Stomach (tissue), 9 donors: ENCODE results near the gene RBM47. TPM values are rescaled to one million over a fixed set of nuclear protein-coding genes. Genes with fewer than 3 reads are reported as not detected.

Source experiments
- DNase-seq, 2 donors: peaks; one replicate each; pipeline versions ENCODE4 v3.0.0 to v3.0.0-alpha.2; 2013 to 2019
- H3K27ac ChIP-seq, 5 donors: fragments of 200-600 bp in 4 of 5; sonication (generic) in 4 of 5; one replicate each; pipeline ENCODE4 v1.5.1; 2013 to 2019; ENCODE audit warnings: mild to moderate bottlenecking in 1 of 5, moderate library complexity in 1 of 5
- H3K27me3 ChIP-seq, 3 donors: fragments of 200-600 bp; sonication (generic); one replicate each; pipeline ENCODE4 v1.5.1; 2017 to 2019; ENCODE audit warnings: mixed run types in 1 of 3
- H3K36me3 ChIP-seq, 4 donors: fragments of 200-600 bp; sonication (generic); 1 replicate in 3 of 4; 2 replicates in 1 of 4; pipeline ENCODE4 v1.5.1; 2016 to 2019
- H3K4me1 ChIP-seq, 4 donors: fragments of 200-600 bp; sonication (generic); one replicate each; pipeline ENCODE4 v1.5.1; 2016 to 2019
- H3K4me3 ChIP-seq, 4 donors: fragments of 200-600 bp; sonication (generic) in 3 of 4; one replicate each; pipeline ENCODE4 v1.5.1; 2016 to 2019; ENCODE audit warnings: mild to moderate bottlenecking in 1 of 4
- H3K9me3 ChIP-seq, 4 donors: fragments of 200-600 bp; sonication (generic); one replicate each; pipeline ENCODE4 v1.5.1; 2016 to 2019
- EP300 ChIP-seq: sonication (generic); formaldehyde crosslinking; IDR thresholded peaks from one replicate; pipeline ENCODE4 v1.6.1; 2017; ENCODE audit warnings: antibody characterized with exemption
- POLR2A ChIP-seq, 4 donors: fragments of 450-650 bp; IDR thresholded peaks; one replicate each; pipeline ENCODE4 v1.6.1; 2016; ENCODE audit warnings: antibody characterized with exemption in 4 of 4, control low read depth in 2 of 4, mild to moderate bottlenecking in 1 of 4, moderate library complexity in 1 of 4
- POLR2AphosphoS5 ChIP-seq, 3 donors: sonication (generic); formaldehyde crosslinking; IDR thresholded peaks; one replicate each; pipeline ENCODE4 v1.6.1; 2016; ENCODE audit warnings: antibody characterized with exemption in 3 of 3
- WGBS, 5 donors: extraction: QIAGEN DNeasy Blood & Tissue Kit in 3 of 5; methylation state at CpG; one replicate each; pipeline versions ENCODE4 v1.1.5 to v1.1.7; 2013 to 2018; 5-methylcytosine and 5-hydroxymethylcytosine counted together
- intact Hi-C: fragments of 100-400 bp; cut with DNase I; formaldehyde crosslinking; loops from one replicate; pipeline ENCODE4 v1.15.1; 2023; ENCODE audit warnings: low total_unique reads
- polyA plus RNA-seq, 3 donors: library from polyadenylated mRNA; stranded (reverse); fragments of 200-250 nt; gene quantifications; one replicate each; pipeline ENCODE4 v1.2.3, GENCODE V29; 2013
- total RNA-seq, 5 donors: library from RNA; depleted of rRNA; stranded (reverse); fragments of >200 nt; gene quantifications; one replicate each; pipeline versions ENCODE4 v1.1.0 to v1.2.3, GENCODE V29; 2014 to 2016
- TF ChIP-seq, protein P1 (sequence below), 7 experiments: fragments of 450-650 bp in 4 of 7; fragments of 200-600 bp in 3 of 7; sonication (generic) in 3 of 7; IDR thresholded peaks; one replicate each; pipeline ENCODE4 v1.5.1; 2016 to 2019; ENCODE audit warnings: antibody characterized with exemption in 7 of 7, control low read depth in 2 of 7, mild to moderate bottlenecking in 1 of 7
- donor health status: healthy with polysubstance abuse.
- donor health status: Bipolar disorder and iron deficiency.
- donor health status: healthy.

The RBM47 gene
- total and polyA plus RNA-seq, 8 donors: 18.5 to 448 (median 160) TPM

DNA sequence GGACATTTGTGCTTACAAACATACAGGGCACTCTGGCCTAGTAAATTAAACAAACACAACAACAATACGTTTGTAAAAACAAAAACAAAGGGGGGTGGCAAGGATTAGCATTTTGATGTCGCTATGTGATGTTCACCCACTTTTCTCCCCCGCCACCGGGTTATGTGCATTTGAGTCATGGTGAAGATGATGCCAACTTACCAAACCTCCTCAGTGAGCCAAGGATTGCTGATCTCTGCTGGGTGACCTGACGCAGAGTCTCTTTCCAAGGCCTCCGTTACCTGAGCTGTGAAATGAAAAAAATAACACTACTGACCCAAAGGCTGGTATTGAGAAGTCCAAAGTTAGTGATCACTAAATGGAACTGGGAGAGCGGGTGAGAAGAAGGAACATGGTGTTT lies 85.4 kb downstream of the RBM47 start:
- Histone ChIP-seq H3K4me1 (peaks cover 7 to 32% (median 17%) of the 10 kb centered on the region in 4 donors), H3K36me3 (peaks cover 0 to 7% (median under 1%) of the 10 kb centered on the region in 4 donors), H3K9me3 (no peaks in the 10 kb centered on the region), H3K27ac (no peak overlapping the region), H3K27me3 (no peaks in the 10 kb centered on the region), H3K4me3 (no peak overlapping the region)
- intact Hi-C loops: no loop called here
- DNase-seq: no peak
- TF ChIP-seq, protein P1, sequence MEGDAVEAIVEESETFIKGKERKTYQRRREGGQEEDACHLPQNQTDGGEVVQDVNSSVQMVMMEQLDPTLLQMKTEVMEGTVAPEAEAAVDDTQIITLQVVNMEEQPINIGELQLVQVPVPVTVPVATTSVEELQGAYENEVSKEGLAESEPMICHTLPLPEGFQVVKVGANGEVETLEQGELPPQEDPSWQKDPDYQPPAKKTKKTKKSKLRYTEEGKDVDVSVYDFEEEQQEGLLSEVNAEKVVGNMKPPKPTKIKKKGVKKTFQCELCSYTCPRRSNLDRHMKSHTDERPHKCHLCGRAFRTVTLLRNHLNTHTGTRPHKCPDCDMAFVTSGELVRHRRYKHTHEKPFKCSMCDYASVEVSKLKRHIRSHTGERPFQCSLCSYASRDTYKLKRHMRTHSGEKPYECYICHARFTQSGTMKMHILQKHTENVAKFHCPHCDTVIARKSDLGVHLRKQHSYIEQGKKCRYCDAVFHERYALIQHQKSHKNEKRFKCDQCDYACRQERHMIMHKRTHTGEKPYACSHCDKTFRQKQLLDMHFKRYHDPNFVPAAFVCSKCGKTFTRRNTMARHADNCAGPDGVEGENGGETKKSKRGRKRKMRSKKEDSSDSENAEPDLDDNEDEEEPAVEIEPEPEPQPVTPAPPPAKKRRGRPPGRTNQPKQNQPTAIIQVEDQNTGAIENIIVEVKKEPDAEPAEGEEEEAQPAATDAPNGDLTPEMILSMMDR (IDR thresholded peaks at IDR 0.05): no peak
- TF ChIP-seq EP300 (no peak), POLR2A (IDR thresholded peaks at IDR 0.05) (no peak), POLR2AphosphoS5 (IDR thresholded peaks at IDR 0.05) (no peak)
- 80 to 91% (median 88%) methylated on average over 7 of the region's 7 CpGs for WGBS, 5 donors

DNA sequence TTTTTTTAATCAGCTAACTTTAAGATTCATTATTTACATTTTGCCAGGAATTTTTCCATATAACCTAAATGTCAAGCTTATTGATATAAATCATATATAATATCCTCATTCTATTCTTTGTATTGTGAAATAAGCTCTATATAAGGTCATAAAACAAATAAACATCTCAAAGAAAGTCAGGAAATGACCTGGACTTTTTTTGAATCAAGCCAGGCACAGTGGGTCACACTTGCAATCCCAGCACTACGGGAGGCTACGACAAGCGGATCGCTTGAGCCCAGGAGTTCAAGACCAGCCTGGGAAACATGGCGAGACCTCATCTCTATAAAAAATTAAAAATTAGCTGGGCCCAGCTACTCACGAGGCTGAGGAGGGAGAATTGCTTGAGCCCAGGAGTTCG lies 88.9 kb downstream of the RBM47 start:
- no peaks in the 10 kb centered on the region for H3K9me3 ChIP-seq
- WGBS, 5 donors: 80 to 86% (median 84%) methylated on average over 7 of the region's 7 CpGs
- H3K27ac ChIP-seq: peak overlapping the region; percentile 44 to 78 (median 58)
- H3K36me3 ChIP-seq: peaks cover 0 to 17% (median 6%) of the 10 kb centered on the region in 4 donors
- TF ChIP-seq, protein P1 (IDR thresholded peaks at IDR 0.05): no peak
- TF ChIP-seq POLR2A (IDR thresholded peaks at IDR 0.05) (no peak), EP300 (no peak), POLR2AphosphoS5 (IDR thresholded peaks at IDR 0.05) (no peak)
- DNase-seq: no peak
- intact Hi-C loops: no loop called here
- H3K27me3 ChIP-seq: no peaks in the 10 kb centered on the region
- H3K4me3 ChIP-seq: no peak overlapping the region
- peaks cover 0 to 7% (median 0%) of the 10 kb centered on the region in 4 donors for H3K4me1 ChIP-seq

DNA sequence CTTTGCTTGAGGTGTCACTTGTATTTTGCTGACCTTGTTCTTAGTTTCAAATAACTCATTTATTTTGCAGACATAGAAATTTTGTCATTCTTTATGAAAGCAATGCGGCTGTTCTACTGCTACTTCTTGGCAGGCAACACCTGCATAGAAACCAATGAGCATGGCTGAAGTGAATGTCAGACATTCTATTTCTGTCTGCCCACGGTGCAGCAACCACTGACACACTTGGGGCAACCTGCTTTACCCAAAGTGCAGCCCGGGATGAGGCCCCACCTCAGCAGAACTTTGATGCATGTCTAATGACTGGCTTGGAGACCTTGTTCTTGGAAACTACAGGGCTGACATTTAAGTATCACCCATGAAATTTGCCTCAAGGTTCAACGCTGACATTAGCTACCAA lies 93.6 kb downstream of the RBM47 start:
- Histone ChIP-seq H3K4me1 (peaks cover 0 to 4% (median 0%) of the 10 kb centered on the region in 4 donors), H3K36me3 (peaks cover 0 to 12% (median 5%) of the 10 kb centered on the region in 4 donors), H3K4me3 (no peak overlapping the region), H3K9me3 (no peaks in the 10 kb centered on the region), H3K27me3 (no peaks in the 10 kb centered on the region), H3K27ac (no peak overlapping the region)
- TF ChIP-seq, protein P1 (IDR thresholded peaks at IDR 0.05): no peak
- TF ChIP-seq EP300 (no peak), POLR2A (IDR thresholded peaks at IDR 0.05) (no peak), POLR2AphosphoS5 (IDR thresholded peaks at IDR 0.05) (no peak)
- no peak for DNase-seq
- 74 to 93% (median 87%) methylated on average over 4 of the region's 4 CpGs for WGBS, 5 donors
- intact Hi-C loops: no loop called here

DNA sequence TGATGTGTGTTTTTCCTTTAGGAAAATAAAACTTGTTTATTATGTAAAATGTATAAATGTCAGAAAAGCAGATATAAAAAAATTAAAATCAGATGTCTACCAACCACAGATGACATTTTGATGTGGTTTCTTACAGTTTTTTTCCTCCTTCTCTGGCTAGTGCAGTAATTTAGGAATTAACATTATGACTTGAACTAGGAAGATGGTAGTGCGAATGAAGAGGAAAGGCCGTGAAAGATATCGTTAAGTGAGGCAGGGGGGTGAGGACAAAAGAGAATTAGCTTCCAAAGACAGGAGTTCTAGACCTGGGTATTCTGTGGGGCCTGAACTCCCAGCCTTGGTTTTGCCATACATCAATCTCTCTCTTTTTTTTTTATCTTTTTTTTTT lies 98.0 kb downstream of the RBM47 start:
- peak overlapping the region in 4 of 5 donors; percentile 24 to 79 (median 68) for H3K27ac ChIP-seq
- intact Hi-C loops: no loop called here

More for the DNA sequence above, 98.0 kb downstream of the RBM47 start:
- Histone ChIP-seq H3K4me3 (no peak overlapping the region), H3K9me3 (no peaks in the 10 kb centered on the region), H3K36me3 (no peaks in the 10 kb centered on the region), H3K27me3 (no peaks in the 10 kb centered on the region), H3K4me1 (peaks cover 0 to 6% (median 2%) of the 10 kb centered on the region in 4 donors)
- WGBS, 5 donors: 77 to 91% (median 81%) methylated on average over 3 of the region's 3 CpGs
- no peak for TF ChIP-seq EP300
- no peak for TF ChIP-seq POLR2AphosphoS5 (IDR thresholded peaks at IDR 0.05)
- TF ChIP-seq, protein P1 (IDR thresholded peaks at IDR 0.05): no peak
- no peak for TF ChIP-seq POLR2A (IDR thresholded peaks at IDR 0.05)
- no peak for DNase-seq
